Hepatocyte (in vitro differentiated cells): ENCODE data around the gene CEP83. TPM values are rescaled to one million over a fixed set of nuclear protein-coding genes. Genes with fewer than 3 reads are reported as not detected.

Experiments
- DNase-seq: peaks from one replicate; pipeline ENCODE4 v3.0.0-alpha.2; 2016; ENCODE audit warnings: low spot score
- H2AFZ ChIP-seq: fragments of 200-600 bp; sonication (generic); 2 replicates; pipeline ENCODE4 v1.6.0; 2016; ENCODE audit warnings: antibody characterized with exemption, mild to moderate bottlenecking
- H3K27ac ChIP-seq: fragments of 200-600 bp; sonication (generic); 2 replicates; pipeline ENCODE4 v1.5.1; 2016; ENCODE audit warnings: mild to moderate bottlenecking
- H3K27me3 ChIP-seq: fragments of 200-600 bp; sonication (generic); 2 replicates; pipeline ENCODE4 v1.6.1; 2016
- H3K36me3 ChIP-seq: fragments of 200-600 bp; sonication (generic); replicated peaks from 2 replicates; pipeline ENCODE4 v1.5.1; 2016; ENCODE audit warnings: low read depth; ENCODE audit not compliant: insufficient read depth
- H3K4me1 ChIP-seq: fragments of 200-600 bp; sonication (generic); 2 replicates; pipeline ENCODE4 v1.5.1; 2016; ENCODE audit warnings: mild to moderate bottlenecking, moderate library complexity; ENCODE audit not compliant: insufficient read depth
- H3K4me2 ChIP-seq: fragments of 200-600 bp; sonication (generic); 2 replicates; pipeline ENCODE4 v1.6.0; 2016
- H3K4me3 ChIP-seq: fragments of 200-600 bp; sonication (generic); 2 replicates; pipeline ENCODE4 v1.5.1; 2016; ENCODE audit warnings: mild to moderate bottlenecking
- H3K79me2 ChIP-seq: fragments of 200-600 bp; sonication (generic); 2 replicates; pipeline ENCODE4 v1.6.0; 2017; ENCODE audit warnings: mild to moderate bottlenecking
- H3K9me2 ChIP-seq: fragments of 200-600 bp; sonication (generic); replicated peaks from 2 replicates; pipeline ENCODE4 v1.6.0; 2017; ENCODE audit warnings: mild to moderate bottlenecking; ENCODE audit not compliant: insufficient read depth
- H3K9me3 ChIP-seq: fragments of 200-600 bp; sonication (generic); 2 replicates; pipeline ENCODE4 v1.5.1; 2016; ENCODE audit warnings: low read depth, mild to moderate bottlenecking
- H4K20me1 ChIP-seq: fragments of 200-600 bp; sonication (generic); 2 replicates; pipeline ENCODE4 v1.6.0; 2016; ENCODE audit warnings: mild to moderate bottlenecking; ENCODE audit not compliant: insufficient read depth, poor library complexity, severe bottlenecking
- EZH2 ChIP-seq: fragments of 200-600 bp; sonication (generic); IDR thresholded peaks from 2 replicates; pipeline ENCODE4 v1.6.1; 2016; ENCODE audit warnings: antibody characterized with exemption, mild to moderate bottlenecking, borderline replicate concordance
- EZH2phosphoT487 ChIP-seq: fragments of 200-600 bp; sonication (generic); IDR thresholded peaks from one replicate; pipeline ENCODE4 v1.6.1; 2018; ENCODE audit warnings: antibody characterized with exemption, mild to moderate bottlenecking, low read depth, moderate library complexity; ENCODE audit not compliant: unreplicated experiment, severe bottlenecking
- WGBS: methylation state at CpG from one replicate; pipeline ENCODE4 v1.1.6; 2016; ENCODE audit warnings: low lambda C conversion rate; ENCODE audit errors: missing lambda C conversion rate; 5-methylcytosine and 5-hydroxymethylcytosine counted together
- polyA plus RNA-seq: library from polyadenylated mRNA; unstranded; fragments of >200 nt; fragmentation: Nextera tagmentation; extraction: Ambion mirVana; gene quantifications from 2 replicates; pipeline ENCODE4 v1.2.1, GENCODE V29; 2016
- total RNA-seq: library from RNA; depleted of rRNA; stranded (reverse); fragments of >200 nt; gene quantifications from 2 replicates; pipeline ENCODE4 v1.2.3, GENCODE V29; 2014
- TF ChIP-seq, protein P1 (sequence below): fragments of 200-600 bp; sonication (generic); IDR thresholded peaks from 2 replicates; pipeline ENCODE4 v1.5.1; 2016; ENCODE audit warnings: antibody characterized with exemption, mild to moderate bottlenecking; ENCODE audit not compliant: poor library complexity

CEP83 gene
- total and polyA plus RNA-seq, 2 experiments from 2014 or later, result 3.7 to 20.1 TPM

DNA sequence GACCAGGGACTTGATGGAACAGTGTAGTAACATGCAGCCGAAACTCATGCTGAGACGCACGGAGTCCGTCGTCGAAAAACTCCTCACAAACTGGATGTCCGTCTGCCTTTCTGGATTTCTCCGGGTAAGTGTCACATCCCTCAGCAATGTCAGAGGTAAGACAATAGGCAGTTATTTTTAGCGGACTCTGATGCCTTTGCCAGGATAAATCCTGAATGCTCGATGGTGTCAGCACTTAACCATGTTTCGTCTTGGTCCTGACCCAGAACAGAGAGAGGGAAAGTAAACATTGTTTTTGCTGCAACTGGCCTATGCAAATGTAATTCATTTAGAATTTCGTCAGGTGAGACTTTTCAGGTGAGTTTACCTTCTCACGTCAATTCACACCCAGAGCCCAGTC is 198.9 kb downstream of the CEP83 start:
- 90% methylated on average over 13 of the region's 13 CpGs for WGBS
- H3K27ac ChIP-seq, result peak overlapping the region; percentile 28
- no peak for DNase-seq
- no peak overlapping the region for H3K4me3 ChIP-seq
- H3K36me3 ChIP-seq, result no peaks in the 10 kb centered on the region
- no peaks in the 10 kb centered on the region for H3K79me2 ChIP-seq
- no peaks in the 10 kb centered on the region for H3K27me3 ChIP-seq
- H3K9me2 ChIP-seq, result no peaks in the 10 kb centered on the region
- H4K20me1 ChIP-seq, result no peaks in the 10 kb centered on the region
- no peaks in the 10 kb centered on the region for H3K9me3 ChIP-seq
- TF ChIP-seq EZH2 (no peak), EZH2phosphoT487 (no peak)
- TF ChIP-seq, protein P1, sequence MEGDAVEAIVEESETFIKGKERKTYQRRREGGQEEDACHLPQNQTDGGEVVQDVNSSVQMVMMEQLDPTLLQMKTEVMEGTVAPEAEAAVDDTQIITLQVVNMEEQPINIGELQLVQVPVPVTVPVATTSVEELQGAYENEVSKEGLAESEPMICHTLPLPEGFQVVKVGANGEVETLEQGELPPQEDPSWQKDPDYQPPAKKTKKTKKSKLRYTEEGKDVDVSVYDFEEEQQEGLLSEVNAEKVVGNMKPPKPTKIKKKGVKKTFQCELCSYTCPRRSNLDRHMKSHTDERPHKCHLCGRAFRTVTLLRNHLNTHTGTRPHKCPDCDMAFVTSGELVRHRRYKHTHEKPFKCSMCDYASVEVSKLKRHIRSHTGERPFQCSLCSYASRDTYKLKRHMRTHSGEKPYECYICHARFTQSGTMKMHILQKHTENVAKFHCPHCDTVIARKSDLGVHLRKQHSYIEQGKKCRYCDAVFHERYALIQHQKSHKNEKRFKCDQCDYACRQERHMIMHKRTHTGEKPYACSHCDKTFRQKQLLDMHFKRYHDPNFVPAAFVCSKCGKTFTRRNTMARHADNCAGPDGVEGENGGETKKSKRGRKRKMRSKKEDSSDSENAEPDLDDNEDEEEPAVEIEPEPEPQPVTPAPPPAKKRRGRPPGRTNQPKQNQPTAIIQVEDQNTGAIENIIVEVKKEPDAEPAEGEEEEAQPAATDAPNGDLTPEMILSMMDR, result no peak
- H2AFZ ChIP-seq, result no peak overlapping the region
- H3K4me2 ChIP-seq, result no peak overlapping the region
- peaks cover 22% of the 10 kb centered on the region for H3K4me1 ChIP-seq

DNA sequence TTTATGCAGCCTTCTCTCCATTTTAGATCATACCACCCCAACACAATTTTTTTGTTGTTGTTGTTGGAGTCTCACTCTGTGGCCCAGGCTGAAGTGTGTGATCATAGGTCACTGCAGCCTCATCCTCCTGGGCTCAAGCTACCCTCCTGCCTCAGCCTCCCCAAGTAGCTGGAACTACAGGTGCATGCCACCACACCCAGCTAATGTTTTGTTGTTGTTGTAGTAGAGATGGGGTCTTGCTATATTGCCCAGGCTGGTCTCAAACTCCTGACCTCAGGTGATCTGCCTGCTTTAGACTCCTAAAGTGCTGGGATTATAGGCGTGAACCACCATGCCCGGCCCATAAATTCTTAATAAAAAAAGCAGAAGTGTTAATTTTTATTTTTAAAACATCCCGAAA is 199.7 kb downstream of the CEP83 start:
- no peak overlapping the region for H3K4me2 ChIP-seq

DNA sequence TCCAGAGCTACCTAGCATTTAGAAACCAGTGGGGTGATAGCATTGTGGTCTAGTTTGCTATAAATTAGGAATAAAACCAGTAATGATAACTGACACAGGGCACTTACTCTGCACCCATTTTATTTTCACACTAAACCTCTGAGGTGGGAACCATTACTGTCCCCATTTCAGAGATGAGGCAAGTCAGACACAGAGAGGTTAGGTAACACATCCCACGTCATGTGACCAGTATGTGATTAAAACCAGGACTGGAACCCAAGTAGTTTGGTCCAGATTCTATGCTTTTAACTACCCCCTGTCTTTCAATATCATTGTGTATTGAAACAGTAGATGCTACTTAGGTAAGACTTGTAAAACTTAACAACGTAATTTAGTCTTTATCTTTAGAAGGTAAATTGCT is 201.1 kb downstream of the CEP83 start:
- TF ChIP-seq EZH2 (no peak), EZH2phosphoT487 (no peak)
- TF ChIP-seq, protein P1, result no peak
- DNase-seq, result no peak
- Histone ChIP-seq H2AFZ (no peak overlapping the region), H3K4me1 (peaks cover 9% of the 10 kb centered on the region), H3K27ac (no peak overlapping the region), H3K9me3 (no peaks in the 10 kb centered on the region), H4K20me1 (no peaks in the 10 kb centered on the region), H3K4me2 (no peak overlapping the region), H3K36me3 (no peaks in the 10 kb centered on the region), H3K27me3 (no peaks in the 10 kb centered on the region), H3K4me3 (no peak overlapping the region), H3K9me2 (no peaks in the 10 kb centered on the region), H3K79me2 (no peaks in the 10 kb centered on the region)
- WGBS, result 76% methylated on average over 2 of the region's 2 CpGs

More for the DNA sequence above, 199.7 kb downstream of the CEP83 start:
- no peaks in the 10 kb centered on the region for H3K9me2 ChIP-seq
- H2AFZ ChIP-seq, result no peak overlapping the region
- no peaks in the 10 kb centered on the region for H3K36me3 ChIP-seq
- no peak overlapping the region for H3K4me3 ChIP-seq
- no peaks in the 10 kb centered on the region for H4K20me1 ChIP-seq
- TF ChIP-seq, protein P1, result no peak
- TF ChIP-seq EZH2phosphoT487 (no peak), EZH2 (no peak)
- no peak for DNase-seq
- H3K4me1 ChIP-seq, result peaks cover 22% of the 10 kb centered on the region
- WGBS, result 100% methylated on average over 3 of the region's 3 CpGs
- H3K27ac ChIP-seq, result no peak overlapping the region
- H3K79me2 ChIP-seq, result no peaks in the 10 kb centered on the region
- H3K9me3 ChIP-seq, result no peaks in the 10 kb centered on the region
- H3K27me3 ChIP-seq, result no peaks in the 10 kb centered on the region

Other genes starting within 250 kb of the CEP83 start
- gene TMCC3, start 190.7 kb upstream of the CEP83 start, total RNA-seq, result 4.5 and 7.8 TPM in 2 replicates
- gene TMCC3, start 190.7 kb upstream of the CEP83 start, polyA plus RNA-seq, result 4.0 and 5.7 TPM in 2 replicates